Activated CD4-positive, alpha-beta T cell treated with anti-CD3 and anti-CD28 coated beads, Interleukin-10, Interleukin-2, amounts not matched to agents 100 ng/mL and 50 ng/mL, durations not matched to agents 16 hours and 8 hours (primary cell): Measurements from ENCODE around the gene STIM1.
"Not testable (repeated sequence)": the region's sequence is repeated elsewhere in the genome, so short reads cannot be mapped to it uniquely, and the experiment has no call there.

Source experiments
- DNase-seq: peaks from one replicate; pipeline ENCODE4 v3.0.0-alpha.2; 2020

Gene STIM1

GRCh38 chr11:4084406-4085125 is 229.1 kb downstream of the STIM1 start:
- DNase-seq = no peak

- no peak for DNase-seq
These were observed 230.1 kb downstream of the STIM1 start for GRCh38 chr11:4085575-4085974.

- no peak for DNase-seq
These were observed 231.3 kb downstream of the STIM1 start for GRCh38 chr11:4086575-4087353.

GRCh38 chr11:4087551-4087950 is 232.1 kb downstream of the STIM1 start:
- no peak for DNase-seq

GRCh38 chr11:4090258-4090657 is 234.8 kb downstream of the STIM1 start:
- peak; percentile 31 for DNase-seq

- no peak for DNase-seq
These were observed 236.6 kb downstream of the STIM1 start for GRCh38 chr11:4092026-4092425.

GRCh38 chr11:4093519-4094347 is 238.3 kb downstream of the STIM1 start:
- no peak for DNase-seq

- peak; percentile 98 for DNase-seq
These were observed 239.2 kb downstream of the STIM1 start, which contains the start of gene RRM1 for GRCh38 chr11:4094348-4095291. Gene RRM1 (plus strand): TSS chr11:4094799. CDS start chr11:4095013, 214 bp downstream.

- DNase-seq = peak; percentile 49
These were observed 240.2 kb downstream of the STIM1 start for GRCh38 chr11:4095509-4096230.

- DNase-seq = no peak
These were observed 242.7 kb downstream of the STIM1 start for GRCh38 chr11:4098026-4098621.

- no peak for DNase-seq
These were observed 247.2 kb downstream of the STIM1 start for GRCh38 chr11:4102711-4103110.

- no peak for DNase-seq
These were observed 247.8 kb downstream of the STIM1 start for GRCh38 chr11:4103269-4103668.

- DNase-seq = no peak
These were observed 250.5 kb downstream of the STIM1 start for GRCh38 chr11:4105916-4106315.

GRCh38 chr11:4111834-4112233 is 256.4 kb downstream of the STIM1 start:
- DNase-seq = no peak

GRCh38 chr11:4115128-4115527 is 259.7 kb downstream of the STIM1 start:
- no peak for DNase-seq

- peak; percentile 26 for DNase-seq
These were observed 262.6 kb downstream of the STIM1 start for GRCh38 chr11:4118107-4118506.

GRCh38 chr11:4123218-4123617 is 267.8 kb downstream of the STIM1 start:
- DNase-seq = no peak

- no peak for DNase-seq
These were observed 269.7 kb downstream of the STIM1 start for GRCh38 chr11:4125141-4125540.

GRCh38 chr11:4127357-4127756 is 271.9 kb downstream of the STIM1 start:
- no peak for DNase-seq

- DNase-seq = not testable (repeated sequence)
These were observed 274.8 kb downstream of the STIM1 start for GRCh38 chr11:4130219-4130618.

- DNase-seq = no peak
These were observed 279.3 kb downstream of the STIM1 start for GRCh38 chr11:4134806-4135205.
